GM23248 (cell line): ENCODE results near the gene CSMD2.

ENCODE experiments used
- EZH2 ChIP-seq: fragments of 200-600 bp; sonication (generic); IDR thresholded peaks from 2 replicates; pipeline ENCODE4 v1.6.1; 2018; ENCODE audit warnings: antibody characterized with exemption, mild to moderate bottlenecking; ENCODE audit not compliant: insufficient read depth, poor library complexity, severe bottlenecking
- EZH2phosphoT487 ChIP-seq: fragments of 200-600 bp; sonication (generic); IDR thresholded peaks from 2 replicates; pipeline ENCODE4 v1.6.1; 2018; ENCODE audit warnings: antibody characterized with exemption, moderate library complexity, mild to moderate bottlenecking, low read depth; ENCODE audit not compliant: insufficient read depth

DNA sequence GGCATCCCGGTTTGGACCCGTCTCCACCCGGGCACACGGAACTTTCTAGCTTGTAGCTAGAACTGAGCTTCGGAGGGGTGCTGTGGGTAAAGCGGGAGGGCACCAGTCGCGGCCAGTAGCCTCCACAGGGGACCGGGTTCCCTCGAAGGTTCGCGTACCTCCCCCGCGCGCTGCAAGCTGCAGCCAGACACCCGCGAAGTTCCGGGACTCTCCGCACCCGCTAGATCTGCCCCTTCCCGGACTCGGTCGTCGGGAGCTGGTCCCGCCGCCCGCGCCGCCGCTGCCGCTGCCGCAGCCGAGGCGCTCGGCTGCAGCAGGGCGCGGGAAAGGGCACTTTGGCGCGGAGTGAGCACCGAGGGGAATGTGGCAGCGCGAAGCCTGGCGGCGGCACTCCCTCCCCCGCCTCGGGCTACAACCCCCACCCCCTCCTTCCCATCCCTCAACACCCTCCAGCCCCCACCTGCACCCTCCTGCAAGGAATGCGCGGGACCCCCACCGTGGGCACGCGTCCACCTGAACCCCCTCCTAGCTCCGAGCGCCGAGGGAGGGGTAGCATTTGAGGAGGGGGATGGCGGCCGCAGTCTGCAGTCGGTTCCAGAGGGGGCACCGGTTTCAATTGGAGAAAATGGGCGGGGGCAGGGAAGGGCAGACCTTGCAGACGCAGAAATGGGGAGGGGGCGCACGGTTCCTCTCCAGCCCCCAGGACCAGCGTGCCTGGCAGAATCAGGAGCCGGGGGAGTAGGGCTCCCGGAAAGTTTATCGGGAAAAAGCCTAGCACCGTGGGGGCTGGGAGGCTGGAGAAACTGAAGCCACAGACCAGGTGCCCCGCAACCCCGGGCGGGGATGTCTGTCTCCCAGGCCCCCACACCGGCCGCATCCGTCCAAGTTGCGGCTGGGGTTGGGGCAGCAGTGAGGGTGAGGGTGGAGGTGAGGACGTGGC lies 968 bp downstream of the CSMD2 start:
- TF ChIP-seq EZH2 (no peak), EZH2phosphoT487 (no peak)
